HEK293 (cell line): ENCODE measurements around the gene RELT.

Source experiments
- ATF2 ChIP-seq: fragments of 450-650 bp; formaldehyde crosslinking; IDR thresholded peaks from 2 replicates; pipeline ENCODE4 v1.5.1; 2016; ENCODE audit warnings: missing biosample characterization, missing genetic modification characterization, low read depth
- ZBTB7A ChIP-seq: fragments of 450-650 bp; formaldehyde crosslinking; IDR thresholded peaks from 2 replicates; pipeline ENCODE4 v1.5.1; 2016; ENCODE audit warnings: low read depth, missing biosample characterization, missing genetic modification characterization
- ZNF19 ChIP-seq: fragments of 450-650 bp; formaldehyde crosslinking; IDR thresholded peaks from 2 replicates; pipeline ENCODE4; 2016; ENCODE audit warnings: missing biosample characterization, missing genetic modification characterization, low read depth
- ZNF311 ChIP-seq: fragments of 450-650 bp; formaldehyde crosslinking; IDR thresholded peaks from 2 replicates; pipeline ENCODE4 v1.5.1; 2017; ENCODE audit warnings: missing biosample characterization, missing genetic modification characterization, borderline replicate concordance
- TF ChIP-seq, protein P1 (sequence below): fragments of 450-650 bp; formaldehyde crosslinking; IDR thresholded peaks from 2 replicates; pipeline ENCODE4 v1.5.1; 2016; ENCODE audit warnings: missing biosample characterization, missing genetic modification characterization
- TF ChIP-seq, protein P2 (sequence below): fragments of 450-650 bp; formaldehyde crosslinking; IDR thresholded peaks from 2 replicates; pipeline ENCODE4 v1.5.1; 2017; ENCODE audit warnings: missing biosample characterization, missing genetic modification characterization

DNA sequence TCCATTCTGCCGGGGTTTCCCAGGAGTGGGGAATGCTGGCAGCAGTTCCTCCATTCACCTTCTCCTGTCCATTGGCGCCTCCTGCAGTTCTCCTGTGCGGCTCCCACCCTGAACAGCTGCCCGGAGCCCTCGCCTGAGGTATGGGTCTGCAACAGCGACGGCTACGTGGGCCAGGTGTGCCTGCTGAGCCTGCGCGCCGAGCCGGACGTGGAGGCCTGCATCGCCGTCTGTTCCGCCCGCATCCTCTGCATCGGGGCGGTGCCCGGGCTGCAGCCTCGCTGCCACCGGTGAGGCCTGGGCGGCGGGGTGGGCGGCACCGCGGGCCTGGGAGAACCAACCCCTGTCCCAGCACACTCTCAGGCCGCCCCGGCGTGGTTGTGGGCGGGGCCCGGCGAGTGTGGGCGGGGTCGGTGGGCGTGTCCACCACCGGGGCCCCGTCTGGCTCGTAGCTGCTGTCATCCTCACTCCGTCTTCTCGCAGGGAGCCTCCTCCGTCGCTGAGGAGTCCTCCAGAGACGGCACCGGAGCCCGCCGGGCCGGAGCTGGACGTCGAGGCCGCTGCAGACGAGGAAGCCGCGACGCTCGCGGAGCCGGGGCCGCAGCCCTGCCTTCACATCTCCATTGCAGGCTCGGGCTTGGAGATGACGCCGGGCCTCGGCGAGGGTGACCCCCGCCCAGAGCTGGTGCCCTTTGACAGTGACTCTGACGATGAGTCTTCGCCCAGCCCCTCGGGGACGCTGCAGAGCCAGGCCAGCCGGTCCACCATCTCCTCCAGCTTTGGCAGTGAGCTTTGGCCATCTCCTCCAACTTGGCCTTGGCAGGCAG, 14.0 kb upstream of the RELT start:
- TF ChIP-seq ZNF311 (no peak), ZNF19 (no peak), ATF2 (tag by site-specific recombination) (no peak), ZBTB7A (no peak)
- TF ChIP-seq, protein P1, sequence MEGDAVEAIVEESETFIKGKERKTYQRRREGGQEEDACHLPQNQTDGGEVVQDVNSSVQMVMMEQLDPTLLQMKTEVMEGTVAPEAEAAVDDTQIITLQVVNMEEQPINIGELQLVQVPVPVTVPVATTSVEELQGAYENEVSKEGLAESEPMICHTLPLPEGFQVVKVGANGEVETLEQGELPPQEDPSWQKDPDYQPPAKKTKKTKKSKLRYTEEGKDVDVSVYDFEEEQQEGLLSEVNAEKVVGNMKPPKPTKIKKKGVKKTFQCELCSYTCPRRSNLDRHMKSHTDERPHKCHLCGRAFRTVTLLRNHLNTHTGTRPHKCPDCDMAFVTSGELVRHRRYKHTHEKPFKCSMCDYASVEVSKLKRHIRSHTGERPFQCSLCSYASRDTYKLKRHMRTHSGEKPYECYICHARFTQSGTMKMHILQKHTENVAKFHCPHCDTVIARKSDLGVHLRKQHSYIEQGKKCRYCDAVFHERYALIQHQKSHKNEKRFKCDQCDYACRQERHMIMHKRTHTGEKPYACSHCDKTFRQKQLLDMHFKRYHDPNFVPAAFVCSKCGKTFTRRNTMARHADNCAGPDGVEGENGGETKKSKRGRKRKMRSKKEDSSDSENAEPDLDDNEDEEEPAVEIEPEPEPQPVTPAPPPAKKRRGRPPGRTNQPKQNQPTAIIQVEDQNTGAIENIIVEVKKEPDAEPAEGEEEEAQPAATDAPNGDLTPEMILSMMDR (tag by site-specific recombination) = no peak
- TF ChIP-seq, protein P2, sequence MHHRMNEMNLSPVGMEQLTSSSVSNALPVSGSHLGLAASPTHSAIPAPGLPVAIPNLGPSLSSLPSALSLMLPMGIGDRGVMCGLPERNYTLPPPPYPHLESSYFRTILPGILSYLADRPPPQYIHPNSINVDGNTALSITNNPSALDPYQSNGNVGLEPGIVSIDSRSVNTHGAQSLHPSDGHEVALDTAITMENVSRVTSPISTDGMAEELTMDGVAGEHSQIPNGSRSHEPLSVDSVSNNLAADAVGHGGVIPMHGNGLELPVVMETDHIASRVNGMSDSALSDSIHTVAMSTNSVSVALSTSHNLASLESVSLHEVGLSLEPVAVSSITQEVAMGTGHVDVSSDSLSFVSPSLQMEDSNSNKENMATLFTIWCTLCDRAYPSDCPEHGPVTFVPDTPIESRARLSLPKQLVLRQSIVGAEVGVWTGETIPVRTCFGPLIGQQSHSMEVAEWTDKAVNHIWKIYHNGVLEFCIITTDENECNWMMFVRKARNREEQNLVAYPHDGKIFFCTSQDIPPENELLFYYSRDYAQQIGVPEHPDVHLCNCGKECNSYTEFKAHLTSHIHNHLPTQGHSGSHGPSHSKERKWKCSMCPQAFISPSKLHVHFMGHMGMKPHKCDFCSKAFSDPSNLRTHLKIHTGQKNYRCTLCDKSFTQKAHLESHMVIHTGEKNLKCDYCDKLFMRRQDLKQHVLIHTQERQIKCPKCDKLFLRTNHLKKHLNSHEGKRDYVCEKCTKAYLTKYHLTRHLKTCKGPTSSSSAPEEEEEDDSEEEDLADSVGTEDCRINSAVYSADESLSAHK (tag by site-specific recombination) = no peak
